ENCODE data around the gene UXS1.
A peak's percentile ranks its signal among the peaks of the same experiment; 100 is the strongest.

The UXS1 gene

DNA sequence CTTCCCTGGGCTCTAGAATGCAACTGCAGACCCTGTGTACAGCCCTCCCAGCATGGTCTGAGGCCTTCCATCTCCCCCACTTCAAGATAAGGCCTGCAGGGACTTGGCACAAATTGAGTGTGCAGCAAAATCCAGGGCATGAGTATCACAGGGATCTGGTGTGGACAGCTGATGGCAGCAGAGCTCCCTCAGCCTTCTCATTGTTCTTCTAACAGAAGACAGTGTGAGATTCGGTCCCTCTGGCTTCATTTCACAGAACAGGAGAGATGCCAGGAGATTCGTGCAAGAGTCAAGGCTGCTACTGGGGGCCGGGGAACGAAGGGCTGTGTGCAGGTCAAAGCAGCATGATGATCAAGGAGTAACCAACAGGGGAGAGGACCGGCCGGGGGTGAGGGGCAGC is 85.8 kb downstream of the UXS1 start:
- peak; percentile 23 for DNase-seq

GRCh38 chr2:106107509-106108131 is 86.5 kb downstream of the UXS1 start:
- DNase-seq = peak; percentile 40

DNA sequence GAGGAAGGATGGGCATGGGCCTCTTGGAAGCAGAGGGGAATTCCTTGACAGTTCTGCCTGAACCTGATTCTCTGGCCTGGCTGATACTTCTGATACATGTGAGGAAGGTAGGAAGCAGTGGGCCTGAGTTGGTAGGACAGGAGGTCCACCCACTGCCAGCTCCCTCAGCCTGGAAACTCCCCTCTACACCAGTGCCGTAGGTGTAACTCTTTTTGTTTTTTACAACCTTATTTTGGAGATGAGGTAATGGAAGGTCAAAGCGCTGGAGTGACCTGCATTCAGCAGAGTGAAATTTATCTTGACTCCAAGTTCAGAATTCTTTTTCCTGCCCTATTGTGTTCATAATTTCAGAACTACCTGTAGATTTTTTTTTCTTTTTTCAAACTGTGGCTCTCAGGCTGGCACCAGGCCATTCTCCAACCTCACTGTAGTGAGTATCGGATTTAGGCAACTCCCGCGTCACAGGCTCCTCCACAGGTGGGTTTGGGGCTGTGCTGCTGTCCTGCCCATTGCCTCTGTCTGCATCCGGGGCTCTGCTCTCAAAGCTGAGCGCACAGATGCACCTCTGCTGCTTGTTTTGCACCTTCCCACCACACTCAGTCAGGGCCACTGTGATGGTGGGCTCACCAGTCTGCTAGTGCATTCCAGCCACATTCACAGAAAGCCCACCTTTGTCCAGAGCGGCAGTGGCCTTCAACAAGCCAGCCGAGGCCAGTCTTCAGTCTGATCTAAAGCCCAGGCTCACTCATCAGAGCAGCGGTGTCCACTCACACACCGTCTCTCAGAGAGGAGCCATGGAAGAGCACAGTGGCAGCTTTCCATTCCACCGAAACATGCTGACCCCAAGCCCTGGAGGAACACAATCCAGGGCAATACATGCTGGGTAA is 87.2 kb downstream of the UXS1 start:
- DNase-seq = no peak

- DNase-seq = no peak
These were observed 88.8 kb downstream of the UXS1 start for GRCh38 chr2:106105151-106105922.

- peak; percentile 56 for DNase-seq
These were observed 89.6 kb downstream of the UXS1 start for GRCh38 chr2:106104332-106105062.

- no peak for DNase-seq
These were observed 94.4 kb downstream of the UXS1 start for GRCh38 chr2:106099691-106100090.

DNA sequence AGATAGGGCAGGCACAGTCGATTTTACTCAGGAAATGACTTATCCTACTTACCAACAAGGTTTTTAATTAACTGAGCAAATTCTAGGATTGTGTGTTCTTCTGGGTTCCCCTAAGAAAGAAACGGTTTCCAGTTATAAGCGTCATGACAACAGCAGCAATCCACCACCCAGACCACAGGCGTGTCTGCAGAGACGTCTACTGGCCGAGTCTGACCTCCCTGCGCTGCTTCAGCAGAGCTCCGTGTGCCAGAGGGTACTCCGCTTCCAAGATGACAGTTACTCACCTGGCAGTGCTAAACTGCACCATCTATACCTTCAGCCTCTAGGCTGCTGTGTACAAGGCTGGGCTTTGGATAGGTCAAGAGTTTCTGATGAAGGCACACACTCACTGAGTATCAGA is 95.4 kb downstream of the UXS1 start:
- DNase-seq = no peak

DNA sequence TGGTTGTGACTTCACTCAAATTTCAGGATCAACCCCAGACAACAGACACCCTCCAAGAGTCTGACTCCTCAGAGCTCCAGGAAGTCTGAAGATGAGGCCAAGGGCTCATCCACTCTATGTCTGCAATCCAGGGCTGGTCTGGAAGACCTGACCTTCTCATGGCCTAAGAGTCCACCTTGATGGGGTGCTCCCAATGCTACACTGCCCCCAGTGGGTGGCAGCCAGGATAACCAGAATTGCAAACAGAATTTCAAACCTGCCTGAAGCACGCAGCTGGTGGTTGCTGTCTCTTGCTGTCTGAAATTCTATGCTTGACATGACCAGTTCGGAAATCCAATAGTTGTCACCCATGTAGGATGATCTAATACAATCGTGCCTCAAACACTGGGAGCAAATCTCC is 96.0 kb downstream of the UXS1 start:
- no peak for DNase-seq

DNA sequence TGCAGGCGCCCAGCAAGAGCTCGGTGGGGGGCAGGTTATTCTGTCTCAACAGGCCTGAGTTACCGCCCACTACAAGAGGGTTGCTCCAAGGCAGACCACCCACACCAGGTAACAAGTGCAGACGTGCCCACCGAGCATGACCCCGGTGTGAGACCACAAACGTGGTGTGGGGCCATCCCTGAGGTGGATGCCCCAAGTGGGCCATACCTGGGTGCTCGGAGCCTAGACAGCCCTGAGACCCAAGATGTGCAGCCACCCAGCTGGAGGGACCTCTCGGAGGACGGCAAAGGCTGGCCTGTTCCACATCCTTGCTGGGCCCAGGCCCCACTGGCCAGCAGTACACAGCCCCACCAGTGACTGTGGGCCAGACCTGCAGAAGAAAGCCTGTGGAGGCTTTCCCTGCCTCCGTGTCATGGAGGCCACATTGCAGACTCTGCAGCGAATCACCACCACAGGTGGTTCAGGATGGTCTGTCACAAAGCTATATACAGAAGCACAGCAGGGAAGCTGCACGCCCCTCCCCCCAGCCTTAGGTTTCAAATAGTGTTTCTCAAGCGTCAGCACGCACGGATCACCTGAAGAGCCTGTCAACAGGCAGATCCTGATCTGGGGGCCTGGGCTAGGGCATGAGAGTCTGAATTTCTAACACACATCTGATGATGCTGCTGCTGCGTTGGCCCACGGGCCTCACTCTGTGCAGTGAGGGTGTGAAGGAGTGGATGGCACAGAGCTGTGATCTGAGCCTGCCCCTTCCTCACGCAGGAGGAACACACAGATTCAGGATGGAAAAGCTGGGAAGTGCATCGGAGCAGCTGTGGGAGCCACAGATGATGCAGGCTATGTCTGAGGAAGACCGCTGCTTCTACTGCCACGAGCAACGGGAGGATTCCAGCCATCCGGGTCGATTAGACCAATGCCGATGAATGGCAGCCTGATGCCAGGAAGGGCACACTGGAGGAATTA is 96.8 kb downstream of the UXS1 start:
- no peak for DNase-seq

- no peak for DNase-seq
These were observed 97.6 kb downstream of the UXS1 start for GRCh38 chr2:106096299-106097037.

- DNase-seq = no peak
These were observed 98.4 kb downstream of the UXS1 start for GRCh38 chr2:106095478-106096298.

DNA sequence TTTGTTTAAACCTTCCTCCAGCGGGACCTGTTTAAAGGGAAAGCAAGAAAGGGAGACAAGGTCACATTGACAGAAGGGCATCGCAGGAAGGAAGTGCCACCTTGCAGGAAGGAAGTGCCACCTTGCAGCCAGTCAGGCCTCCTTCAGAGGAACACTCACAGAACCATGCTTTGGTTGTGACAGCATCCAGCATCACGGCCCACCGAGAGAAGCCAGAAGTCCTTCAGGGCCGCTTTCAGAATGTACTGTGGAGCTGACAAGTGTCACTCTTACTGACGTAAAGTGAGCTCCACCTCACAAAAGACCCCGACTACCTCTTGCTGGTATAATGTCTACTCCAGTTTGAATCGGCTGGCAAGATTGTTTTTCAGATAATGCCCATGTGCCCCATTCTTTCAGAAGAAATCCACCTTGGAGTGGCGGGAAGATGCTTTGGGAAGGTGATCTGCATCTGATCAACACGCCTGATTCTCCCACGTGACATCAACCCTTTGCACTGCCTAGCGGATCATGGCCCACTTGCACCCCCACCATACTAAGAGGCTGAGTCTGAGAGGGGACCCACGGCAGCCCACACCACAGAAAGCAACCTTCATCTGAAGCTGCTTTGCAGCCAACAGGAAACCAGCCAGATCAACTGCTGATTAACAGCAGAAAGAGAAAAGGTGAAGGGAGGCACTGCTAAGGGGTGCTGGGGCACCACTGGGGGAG is 99.8 kb downstream of the UXS1 start:
- no peak for DNase-seq

- DNase-seq = no peak
These were observed 103.0 kb downstream of the UXS1 start for GRCh38 chr2:106090916-106091618.

- DNase-seq = no peak
These were observed 104.5 kb downstream of the UXS1 start for GRCh38 chr2:106089611-106090010.

DNA sequence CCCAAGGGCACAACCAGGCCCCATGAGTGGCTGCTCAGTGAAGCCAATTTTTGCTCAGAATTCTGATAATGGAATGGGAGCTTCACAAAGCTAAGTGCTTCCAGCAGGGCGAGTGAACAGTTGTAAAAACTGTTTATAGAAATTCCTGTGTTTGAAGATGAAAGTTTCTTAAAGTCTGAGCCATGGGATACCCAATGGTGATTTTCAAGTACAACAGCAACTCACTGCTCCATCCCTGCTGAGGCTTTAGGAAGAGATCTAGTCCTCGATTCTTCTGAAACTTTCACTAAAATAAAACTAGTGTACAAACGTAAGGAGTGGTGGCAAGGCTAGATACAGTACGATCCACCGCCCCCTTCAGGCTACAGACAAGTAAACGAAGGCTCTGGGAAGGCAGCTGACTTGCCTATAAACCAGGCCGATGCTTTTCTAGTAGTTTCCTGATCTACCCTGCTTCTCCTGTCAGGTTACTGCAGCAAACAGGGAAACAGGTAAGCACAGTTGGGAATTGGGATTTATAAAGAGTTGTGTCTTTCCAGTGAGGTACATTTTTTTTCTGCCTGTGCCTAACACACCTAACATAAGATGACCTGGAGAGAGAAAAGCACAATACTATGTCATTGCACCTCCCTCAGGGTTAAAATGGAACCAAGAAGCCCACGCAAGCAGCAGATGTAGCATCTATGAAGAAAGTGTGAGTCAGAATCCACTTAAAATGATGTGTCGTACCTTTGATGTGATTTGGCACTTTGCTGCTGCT is 108.7 kb downstream of the UXS1 start:
- peak; percentile 16 for DNase-seq

GRCh38 chr2:106080959-106081358 is 113.1 kb downstream of the UXS1 start:
- DNase-seq = no peak

DNA sequence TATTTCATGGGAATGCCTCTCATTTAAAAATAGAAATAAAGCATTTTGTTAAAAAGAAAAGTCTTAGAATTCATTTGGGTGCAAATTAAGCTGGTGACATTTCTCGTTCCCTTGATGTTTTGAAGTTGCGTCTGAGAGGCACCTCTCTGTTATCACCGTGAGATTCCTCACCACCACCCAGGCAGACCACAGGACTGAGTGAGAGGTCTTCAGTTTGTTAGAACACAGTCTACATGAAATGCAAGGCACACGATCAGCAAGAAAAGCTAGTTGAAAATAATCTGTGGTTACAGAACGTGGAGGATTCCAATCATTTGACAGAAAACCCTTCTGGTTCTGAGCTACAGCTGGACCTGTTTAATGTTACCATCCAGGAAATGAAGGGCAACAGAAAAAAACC is 116.0 kb downstream of the UXS1 start:
- no peak for DNase-seq

GRCh38 chr2:106076941-106077340 is 117.2 kb downstream of the UXS1 start:
- DNase-seq = no peak
